GM12875 (cell line): Measurements from ENCODE around the gene SPNS2.

Experiments
- H3K4me3 ChIP-seq: one replicate; pipeline ENCODE4 v1.5.1; 2011; ENCODE audit warnings: low read depth, low read length, control low read depth
- CTCF ChIP-seq: IDR thresholded peaks from 2 replicates; pipeline ENCODE4 v1.5.1; 2011; ENCODE audit warnings: low read depth, mild to moderate bottlenecking, control low read depth, inconsistent platforms, low read length, moderate library complexity, borderline replicate concordance; ENCODE audit not compliant: insufficient read depth

Gene SPNS2

GRCh38 chr17:4498461-4499397, at the start of gene SPNS2:
Gene SPNS2 (plus strand): TSS chr17:4498881. CDS start chr17:4499048, 167 bp downstream.
- H3K4me3 ChIP-seq: no peak within 1 kb of the TSS
- no peak for TF ChIP-seq CTCF

GRCh38 chr17:4449736-4450135, 48.9 kb upstream of the SPNS2 start:
- TF ChIP-seq CTCF: no peak

GRCh38 chr17:4450710-4451316, 47.9 kb upstream of the SPNS2 start:
- H3K4me3 ChIP-seq: no peak overlapping the region
- no peak for TF ChIP-seq CTCF

More at GRCh38 chr17:4449736-4450135, 48.9 kb upstream of the SPNS2 start:
- no peak overlapping the region for H3K4me3 ChIP-seq

- H3K4me3 ChIP-seq: no peak overlapping the region
Measured at GRCh38 chr17:4453812-4454591, 44.7 kb upstream of the SPNS2 start.

GRCh38 chr17:4460661-4461060, 38.0 kb upstream of the SPNS2 start:
- TF ChIP-seq CTCF: no peak
- no peak overlapping the region for H3K4me3 ChIP-seq

More at GRCh38 chr17:4453812-4454591, 44.7 kb upstream of the SPNS2 start:
- TF ChIP-seq CTCF: no peak

GRCh38 chr17:4463818-4464476, 34.7 kb upstream of the SPNS2 start:
- no peak overlapping the region for H3K4me3 ChIP-seq
- TF ChIP-seq CTCF: no peak
